IMR-90 (cell line): ENCODE measurements around the gene CAPN10. TPM values are rescaled to one million over a fixed set of nuclear protein-coding genes. Genes with fewer than 3 reads are reported as not detected.

Experiments used
- ATAC-seq: fragments of 200-7000 bp; cut with Tn5 transposase; 2 replicates; pipeline ENCODE4 v1.9.1; 2020; ENCODE audit warnings: low read depth, mild to moderate bottlenecking, moderate library complexity
- BruUV-seq: library from RNA; stranded (reverse); fragments of 400-500 nt; replicated peaks from 2 replicates; lab custom pipeline; 2021; lab: Mats Ljungman, UMichigan
- CTCF ChIA-PET: fragments of 300-600 bp; formaldehyde crosslinking; extraction: SDS; loops from one replicate; lab custom pipeline; 2021; ENCODE audit warnings: antibody characterized with exemption; lab: Yijun Ruan, JAX
- POLR2A ChIA-PET: fragments of 300-600 bp; sonication (Branson Sonifier 250); formaldehyde crosslinking; loops from one replicate; lab custom pipeline; 2022; ENCODE audit warnings: antibody characterized with exemption; ENCODE audit not compliant: unreplicated experiment; lab: Charles Lee
- DNase-seq: peaks from one replicate; pipeline ENCODE4 v3.0.0; 2013
- H2AFZ ChIP-seq: replicated peaks from 2 replicates; pipeline ENCODE3; 2013; ENCODE audit warnings: low read length, mild to moderate bottlenecking; ENCODE audit not compliant: poor library complexity
- H2AK5ac ChIP-seq: 2 replicates; pipeline ENCODE4 v1.6.1; 2013; ENCODE audit warnings: low read depth, low read length, inconsistent platforms
- H2AK9ac ChIP-seq: replicated peaks from 2 replicates; pipeline ENCODE3; 2013; ENCODE audit warnings: mild to moderate bottlenecking, low read depth, low read length, moderate library complexity; ENCODE audit not compliant: poor library complexity
- H2BK120ac ChIP-seq: 2 replicates; pipeline ENCODE4 v1.6.1; 2013; ENCODE audit warnings: low read depth, low read length, inconsistent platforms
- H2BK15ac ChIP-seq: 3 replicates; pipeline ENCODE4 v1.6.1; 2013; ENCODE audit warnings: low read depth, low read length, inconsistent platforms
- H2BK20ac ChIP-seq: 2 replicates; pipeline ENCODE4 v1.6.1; 2013; ENCODE audit warnings: low read depth, mild to moderate bottlenecking, inconsistent platforms, low read length, moderate library complexity
- H2BK5ac ChIP-seq: 2 replicates; pipeline ENCODE4 v1.6.1; 2013; ENCODE audit warnings: mild to moderate bottlenecking, low read depth, low read length, inconsistent platforms; ENCODE audit not compliant: poor library complexity, severe bottlenecking
- H3K14ac ChIP-seq: replicated peaks from 2 replicates; pipeline ENCODE4 v1.6.1; 2013; ENCODE audit warnings: low read depth, low read length, inconsistent platforms
- H3K18ac ChIP-seq: 2 replicates; pipeline ENCODE4 v1.6.1; 2013; ENCODE audit warnings: low read depth, low read length, control low read depth
- H3K23ac ChIP-seq: 2 replicates; pipeline ENCODE4 v1.6.1; 2013; ENCODE audit warnings: low read depth, low read length, inconsistent platforms
- H3K27ac ChIP-seq: 2 replicates; pipeline ENCODE4 v1.5.1; 2013; ENCODE audit warnings: mild to moderate bottlenecking, control low read depth, low read length; ENCODE audit not compliant: insufficient read depth
- H3K27me3 ChIP-seq: 2 replicates; pipeline ENCODE4 v1.6.1; 2013; ENCODE audit warnings: low read length; ENCODE audit not compliant: control insufficient read depth, insufficient read depth
- H3K36me3 ChIP-seq: 2 replicates; pipeline ENCODE4 v1.6.1; 2013; ENCODE audit warnings: low read length, mixed read lengths; ENCODE audit not compliant: control insufficient read depth, insufficient read depth
- H3K4ac ChIP-seq: 2 replicates; pipeline ENCODE4 v1.6.1; 2013; ENCODE audit warnings: low read depth, low read length, inconsistent platforms
- H3K4me1 ChIP-seq: 2 replicates; pipeline ENCODE4 v1.6.1; 2013; ENCODE audit warnings: low read length, mixed read lengths; ENCODE audit not compliant: control insufficient read depth, insufficient read depth
- H3K4me2 ChIP-seq: 2 replicates; pipeline ENCODE4 v1.6.1; 2013; ENCODE audit warnings: low read depth, mild to moderate bottlenecking, control low read depth, low read length, moderate library complexity
- H3K4me3 ChIP-seq: 2 replicates; pipeline ENCODE4 v1.5.1; 2013; ENCODE audit warnings: low read depth, mild to moderate bottlenecking, control low read depth, low read length, moderate library complexity; ENCODE audit not compliant: insufficient read depth
- H3K56ac ChIP-seq: 2 replicates; pipeline ENCODE4 v1.6.1; 2013; ENCODE audit warnings: low read length, inconsistent platforms; ENCODE audit not compliant: insufficient read depth; ENCODE audit errors: extremely low read depth
- H3K79me1 ChIP-seq, 2 experiments: 2 replicates each; pipeline ENCODE4 v1.6.1; 2013; ENCODE audit warnings: low read length in 2 of 2, inconsistent platforms in 1 of 2, low read depth in 1 of 2
- H3K9ac ChIP-seq: 2 replicates; pipeline ENCODE4 v1.6.1; 2013; ENCODE audit warnings: low read depth, low read length, control low read depth
- H3K9me1 ChIP-seq: 2 replicates; pipeline ENCODE4 v1.6.1; 2013; ENCODE audit warnings: low read length, inconsistent platforms; ENCODE audit not compliant: insufficient read depth
- H3K9me3 ChIP-seq: 2 replicates; pipeline ENCODE4 v1.6.1; 2013; ENCODE audit warnings: low read length; ENCODE audit not compliant: control insufficient read depth, insufficient read depth
- H4K20me1 ChIP-seq: 2 replicates; pipeline ENCODE4 v1.6.1; 2013; ENCODE audit warnings: low read length, inconsistent platforms; ENCODE audit not compliant: insufficient read depth
- H4K5ac ChIP-seq: 2 replicates; pipeline ENCODE4 v1.6.1; 2013; ENCODE audit warnings: mild to moderate bottlenecking, low read depth, low read length, control low read depth
- H4K8ac ChIP-seq, 2 experiments: 2 replicates each; pipeline ENCODE4 v1.6.1; 2013; ENCODE audit warnings: low read depth in 2 of 2, low read length in 2 of 2, control low read depth in 1 of 2, inconsistent platforms in 1 of 2
- H4K91ac ChIP-seq: 2 replicates; pipeline ENCODE4 v1.6.1; 2013; ENCODE audit warnings: low read depth, low read length, inconsistent platforms; ENCODE audit not compliant: insufficient read depth
- BHLHE40 ChIP-seq: fragments of 150-350 bp; IDR thresholded peaks from 2 replicates; pipeline ENCODE4 v1.6.1; 2016; ENCODE audit warnings: mild to moderate bottlenecking, low read depth, low read length
- CEBPB ChIP-seq: IDR thresholded peaks from 2 replicates; pipeline ENCODE4 v1.6.1; 2012; ENCODE audit warnings: low read depth, low read length, improper control_type of control experiment
- CHD1 ChIP-seq: IDR thresholded peaks from 2 replicates; pipeline ENCODE4 v1.6.1; 2012; ENCODE audit warnings: low read depth, low read length, improper control_type of control experiment
- FOS ChIP-seq: fragments of 150-350 bp; IDR thresholded peaks from 2 replicates; pipeline ENCODE4 v1.6.1; 2016; ENCODE audit warnings: low read depth, low read length
- MAFK ChIP-seq: IDR thresholded peaks from 2 replicates; pipeline ENCODE4 v1.6.1; 2012; ENCODE audit warnings: low read depth, low read length, improper control_type of control experiment
- MAZ ChIP-seq: IDR thresholded peaks from 2 replicates; pipeline ENCODE4 v1.6.1; 2012; ENCODE audit warnings: low read depth, mild to moderate bottlenecking, low read length, improper control_type of control experiment, moderate library complexity, borderline replicate concordance
- MXI1 ChIP-seq: IDR thresholded peaks from 2 replicates; pipeline ENCODE4 v1.6.1; 2012; ENCODE audit warnings: low read depth, mild to moderate bottlenecking, low read length, moderate library complexity, borderline replicate concordance
- NFE2L2 ChIP-seq: fragments of 150-350 bp; IDR thresholded peaks from 2 replicates; pipeline ENCODE4 v1.6.1; 2016; ENCODE audit warnings: low read depth, mild to moderate bottlenecking, low read length
- POLR2A ChIP-seq: IDR thresholded peaks from 2 replicates; pipeline ENCODE4 v1.6.1; 2012; ENCODE audit warnings: mild to moderate bottlenecking, low read depth, low read length
- RAD21 ChIP-seq: IDR thresholded peaks from 2 replicates; pipeline ENCODE4 v1.6.1; 2012; ENCODE audit warnings: low read length, improper control_type of control experiment
- RCOR1 ChIP-seq: IDR thresholded peaks from 2 replicates; pipeline ENCODE4 v1.6.1; 2012; ENCODE audit warnings: mild to moderate bottlenecking, low read length, improper control_type of control experiment; ENCODE audit not compliant: insufficient replicate concordance
- RFX5 ChIP-seq: IDR thresholded peaks from 2 replicates; pipeline ENCODE4 v1.8.0; 2012; ENCODE audit warnings: low read depth, mild to moderate bottlenecking, low read length, moderate library complexity
- SMC3 ChIP-seq: fragments of 150-350 bp; IDR thresholded peaks from 2 replicates; pipeline ENCODE4 v1.6.1; 2016; ENCODE audit warnings: low read depth, mild to moderate bottlenecking, antibody characterized with exemption, low read length, moderate library complexity
- WGBS, 2 experiments: methylation state at CpG; one replicate each; pipeline versions ENCODE4 v1.1.5 to v1.1.7; 2013; ENCODE audit warnings: missing lambda C conversion rate in 2 of 2; ENCODE audit not compliant: insufficient read length in 1 of 2; ENCODE audit errors: extremely low coverage in 2 of 2; 5-methylcytosine and 5-hydroxymethylcytosine counted together
- dilution Hi-C: fragments of 300-500 bp; cut with HindIII; formaldehyde crosslinking; loops from one replicate; pipeline ENCODE4 v1.14.3; 2018; ENCODE audit warnings: low sequenced_read_pairs; ENCODE audit not compliant: unreplicated experiment
- in situ Hi-C: fragments of 300-500 bp; cut with MboI; formaldehyde crosslinking; loops from 3 replicates; pipeline ENCODE4 v1.14.3; 2019; ENCODE audit warnings: low sequenced_read_pairs, inconsistent platforms, mixed read lengths
- intact Hi-C: fragments of 100-400 bp; cut with micrococcal nuclease; formaldehyde crosslinking; loops from 2 replicates; pipeline ENCODE4 v1.10.0; 2022
- polyA plus RNA-seq, 3 experiments: library from polyadenylated mRNA; depleted of rRNA; stranded (reverse); fragments of >200 nt; gene quantifications; 2 replicates each; pipeline ENCODE4 v1.2.3, GENCODE V29; 2012; ENCODE audit warnings: low replicate concordance in 1 of 3
- total RNA-seq: library from RNA; depleted of rRNA; stranded (reverse); fragments of >200 nt; gene quantifications from 2 replicates; pipeline ENCODE4 v1.2.3, GENCODE V29; 2012
- TF ChIP-seq, protein P1 (sequence below): conservative IDR thresholded peaks from 2 replicates; pipeline ENCODE4 v1.5.1; 2012; ENCODE audit warnings: mild to moderate bottlenecking, low read depth, low read length, improper control_type of control experiment
- TF ChIP-seq, protein P2 (sequence below): fragments of 150-350 bp; IDR thresholded peaks from 2 replicates; pipeline ENCODE4 v1.6.1; 2017; ENCODE audit warnings: mild to moderate bottlenecking, antibody characterized with exemption, low read length, low read depth
- TF ChIP-seq, protein P3 (sequence below): fragments of 150-350 bp; IDR thresholded peaks from 2 replicates; pipeline ENCODE4 v1.6.1; 2016; ENCODE audit warnings: low read depth, mild to moderate bottlenecking, low read length, moderate library complexity, borderline replicate concordance

CAPN10 gene
- total and polyA plus RNA-seq, 2 of the 4 experiments (the other 2 are of a cell fraction): 6.3 to 20.9 TPM

DNA sequence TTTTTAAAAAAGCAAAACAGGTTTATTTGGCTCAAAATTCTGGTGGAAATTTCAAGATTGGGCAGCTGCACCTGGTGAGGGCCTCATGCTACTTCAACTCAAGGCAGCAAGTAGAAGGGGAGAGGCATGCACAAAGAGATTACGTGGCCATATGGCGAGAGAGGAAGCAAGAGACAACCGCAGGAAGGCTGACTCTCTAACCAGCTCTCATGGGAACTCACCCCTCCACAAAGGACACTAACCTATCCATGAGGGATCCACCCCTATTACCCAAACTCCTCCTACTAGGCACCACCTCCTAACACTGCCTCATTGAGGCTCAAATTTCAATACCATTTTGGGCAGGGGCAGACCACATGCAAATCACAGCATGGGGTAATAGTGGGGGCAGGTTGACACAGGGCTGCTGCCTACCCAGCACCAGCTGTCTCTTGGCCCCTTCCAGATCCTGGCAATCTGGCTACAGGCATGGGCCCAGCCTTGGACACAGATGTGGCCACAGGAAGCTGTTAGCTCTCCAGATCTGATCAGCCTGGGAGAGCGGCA, 2.0 kb upstream of the CAPN10 start:
- H2BK15ac ChIP-seq: no peak overlapping the region

More for the DNA sequence above, 2.0 kb upstream of the CAPN10 start:
- Histone ChIP-seq H2AK5ac (no peak overlapping the region), H3K27ac (no peak overlapping the region), H3K18ac (no peak overlapping the region), H3K4me2 (no peak overlapping the region; the same call in 1 of the 2 replicates), H3K23ac (no peak overlapping the region), H3K27me3 (no peaks in the 10 kb centered on the region), H4K8ac (no peak overlapping the region), H3K36me3 (peaks cover 3% of the 10 kb centered on the region), H2BK5ac (no peak overlapping the region), H3K56ac (no peak overlapping the region), H3K79me1 (peaks cover 34 to 80% of the 10 kb centered on the region in 2 experiments), H3K4ac (no peak overlapping the region), H2AK9ac (peak overlapping the region; percentile 37), H2AFZ (peak overlapping the region; percentile 10), H4K20me1 (peaks cover 27% of the 10 kb centered on the region), H2BK20ac (no peak overlapping the region), H3K4me3 (no peak overlapping the region), H3K9ac (no peak overlapping the region), H3K9me1 (peaks cover 32% of the 10 kb centered on the region), H4K5ac (no peak overlapping the region), H2BK120ac (no peak overlapping the region), H3K9me3 (peaks cover 2% of the 10 kb centered on the region; the same call in 1 of the 2 replicates), H3K4me1 (peaks cover 21% of the 10 kb centered on the region), H4K91ac (no peak overlapping the region), H3K14ac (no peak overlapping the region)
- DNase-seq (no peak), ATAC-seq (no peak)
- intact Hi-C loops (no loop called here), in situ Hi-C loops (no loop called here), dilution Hi-C loops (no loop called here)
- WGBS, 2 experiments: no CpG with 5 or more reads among the region's 4 CpGs
- ChIA-PET CTCF (no interaction called here), POLR2A (interaction anchor here (0.5 kb wide), 1 partner anchor 112 kb away, joined by 12 read pairs; no protein-coding TSS in a partner anchor)
- TF ChIP-seq MAFK (no peak), RFX5 (no peak), FOS (no peak), CHD1 (no peak), MXI1 (no peak), POLR2A (no peak), BHLHE40 (no peak), RCOR1 (no peak), RAD21 (no peak), MAZ (no peak), SMC3 (no peak), NFE2L2 (no peak), CEBPB (no peak)
- TF ChIP-seq, protein P1, sequence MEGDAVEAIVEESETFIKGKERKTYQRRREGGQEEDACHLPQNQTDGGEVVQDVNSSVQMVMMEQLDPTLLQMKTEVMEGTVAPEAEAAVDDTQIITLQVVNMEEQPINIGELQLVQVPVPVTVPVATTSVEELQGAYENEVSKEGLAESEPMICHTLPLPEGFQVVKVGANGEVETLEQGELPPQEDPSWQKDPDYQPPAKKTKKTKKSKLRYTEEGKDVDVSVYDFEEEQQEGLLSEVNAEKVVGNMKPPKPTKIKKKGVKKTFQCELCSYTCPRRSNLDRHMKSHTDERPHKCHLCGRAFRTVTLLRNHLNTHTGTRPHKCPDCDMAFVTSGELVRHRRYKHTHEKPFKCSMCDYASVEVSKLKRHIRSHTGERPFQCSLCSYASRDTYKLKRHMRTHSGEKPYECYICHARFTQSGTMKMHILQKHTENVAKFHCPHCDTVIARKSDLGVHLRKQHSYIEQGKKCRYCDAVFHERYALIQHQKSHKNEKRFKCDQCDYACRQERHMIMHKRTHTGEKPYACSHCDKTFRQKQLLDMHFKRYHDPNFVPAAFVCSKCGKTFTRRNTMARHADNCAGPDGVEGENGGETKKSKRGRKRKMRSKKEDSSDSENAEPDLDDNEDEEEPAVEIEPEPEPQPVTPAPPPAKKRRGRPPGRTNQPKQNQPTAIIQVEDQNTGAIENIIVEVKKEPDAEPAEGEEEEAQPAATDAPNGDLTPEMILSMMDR: no peak
- TF ChIP-seq, protein P2, sequence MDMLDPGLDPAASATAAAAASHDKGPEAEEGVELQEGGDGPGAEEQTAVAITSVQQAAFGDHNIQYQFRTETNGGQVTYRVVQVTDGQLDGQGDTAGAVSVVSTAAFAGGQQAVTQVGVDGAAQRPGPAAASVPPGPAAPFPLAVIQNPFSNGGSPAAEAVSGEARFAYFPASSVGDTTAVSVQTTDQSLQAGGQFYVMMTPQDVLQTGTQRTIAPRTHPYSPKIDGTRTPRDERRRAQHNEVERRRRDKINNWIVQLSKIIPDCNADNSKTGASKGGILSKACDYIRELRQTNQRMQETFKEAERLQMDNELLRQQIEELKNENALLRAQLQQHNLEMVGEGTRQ: no peak
- TF ChIP-seq, protein P3, sequence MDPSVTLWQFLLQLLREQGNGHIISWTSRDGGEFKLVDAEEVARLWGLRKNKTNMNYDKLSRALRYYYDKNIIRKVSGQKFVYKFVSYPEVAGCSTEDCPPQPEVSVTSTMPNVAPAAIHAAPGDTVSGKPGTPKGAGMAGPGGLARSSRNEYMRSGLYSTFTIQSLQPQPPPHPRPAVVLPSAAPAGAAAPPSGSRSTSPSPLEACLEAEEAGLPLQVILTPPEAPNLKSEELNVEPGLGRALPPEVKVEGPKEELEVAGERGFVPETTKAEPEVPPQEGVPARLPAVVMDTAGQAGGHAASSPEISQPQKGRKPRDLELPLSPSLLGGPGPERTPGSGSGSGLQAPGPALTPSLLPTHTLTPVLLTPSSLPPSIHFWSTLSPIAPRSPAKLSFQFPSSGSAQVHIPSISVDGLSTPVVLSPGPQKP: no peak
- no TSS peak for BruUV-seq
